ENCODE results near the gene SLC2A6. TPM values are rescaled to one million over a fixed set of nuclear protein-coding genes. Genes with fewer than 3 reads are reported as not detected.

Gene SLC2A6
- total RNA-seq, 1 experiment from 2014 or later, result 20.5 TPM

DNA sequence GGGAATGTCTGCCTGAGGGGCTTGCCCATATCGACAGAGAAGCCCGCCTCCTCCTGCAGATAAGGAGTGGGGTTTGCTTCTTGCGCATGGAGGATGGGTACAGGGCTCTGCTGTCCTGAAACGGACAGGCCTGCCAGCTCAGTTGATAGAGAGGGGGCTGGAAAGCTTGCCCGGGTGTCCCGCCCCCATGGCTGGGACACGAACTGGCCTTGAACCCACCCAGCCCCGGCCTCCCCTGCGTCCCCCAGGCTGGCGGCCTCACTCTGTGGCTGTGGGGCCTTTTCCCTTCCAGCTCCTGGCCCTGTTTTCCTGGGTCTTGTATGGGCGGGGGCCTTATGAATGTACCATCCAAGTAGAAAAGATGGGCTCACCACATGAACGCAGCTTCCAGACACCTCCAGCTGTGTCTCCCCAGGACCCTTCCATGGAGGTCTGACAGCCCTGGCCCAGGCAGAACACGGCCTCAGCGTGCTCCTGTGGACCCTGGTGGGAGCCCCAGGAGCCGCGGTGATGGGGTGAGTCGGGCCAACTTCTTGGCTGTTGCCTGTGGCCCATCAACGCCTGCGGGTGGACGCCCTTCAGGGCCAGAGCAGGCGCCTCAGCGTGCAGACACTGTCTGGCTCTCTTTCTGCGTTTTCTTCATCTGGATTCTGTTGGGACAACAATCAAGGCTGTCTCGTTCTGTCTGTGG, 15.9 kb upstream of the SLC2A6 start:
- no peak overlapping the region for H2AFZ ChIP-seq (ENCODE audit: low read length)
- no peaks in the 10 kb centered on the region for H4K20me1 ChIP-seq (ENCODE audit: low read length)
- intact Hi-C loops (cut with micrococcal nuclease), result no loop called here
- H3K4me2 ChIP-seq (ENCODE audit: low read length), result no peak overlapping the region
- H3K9ac ChIP-seq (ENCODE audit: low read length), result no peak overlapping the region
- H3K27ac ChIP-seq (ENCODE audit: low read length), result no peak overlapping the region
- no TSS peak for BruUV-seq (replicated peaks)
- no peaks in the 10 kb centered on the region for H3F3A ChIP-seq (ENCODE audit: low read length, unreplicated experiment)
- H3K27me3 ChIP-seq (ENCODE audit: low read length), result no peaks in the 10 kb centered on the region
- H3K36me3 ChIP-seq (ENCODE audit: low read depth, low read length), result no peaks in the 10 kb centered on the region
- no peak for TF ChIP-seq EZH2phosphoT487 (IDR thresholded peaks at IDR 0.05; ENCODE audit: borderline replicate concordance, low read length)
- no peaks in the 10 kb centered on the region for H3K4me1 ChIP-seq (ENCODE audit: insufficient read depth, low read length)
- DNase-seq, result no peak
- CTCF ChIA-PET, result no interaction called here
- no peaks in the 10 kb centered on the region for H3K9me3 ChIP-seq (ENCODE audit: low read length)
- POLR2A ChIA-PET (ENCODE audit: unreplicated experiment), result no interaction called here
- no peak overlapping the region for H3K4me3 ChIP-seq (ENCODE audit: low read length)
- no peaks in the 10 kb centered on the region for H3K79me2 ChIP-seq (ENCODE audit: low read length)
- no peaks in the 10 kb centered on the region for H3K9me2 ChIP-seq (replicated peaks; ENCODE audit: low read length)
- no peak for ATAC-seq

- Histone ChIP-seq H3K36me3 (ENCODE audit: low read depth, low read length) (no peaks in the 10 kb centered on the region), H3K27me3 (ENCODE audit: low read length) (no peaks in the 10 kb centered on the region), H3K4me2 (ENCODE audit: low read length) (no peak overlapping the region), H3K79me2 (ENCODE audit: low read length) (no peaks in the 10 kb centered on the region), H3K9ac (ENCODE audit: low read length) (no peak overlapping the region), H3K4me3 (ENCODE audit: low read length) (no peak overlapping the region), H4K20me1 (ENCODE audit: low read length) (no peaks in the 10 kb centered on the region), H2AFZ (ENCODE audit: low read length) (no peak overlapping the region), H3K9me2 (replicated peaks; ENCODE audit: low read length) (no peaks in the 10 kb centered on the region), H3K9me3 (ENCODE audit: low read length) (no peaks in the 10 kb centered on the region), H3F3A (ENCODE audit: low read length, unreplicated experiment) (no peaks in the 10 kb centered on the region), H3K4me1 (ENCODE audit: insufficient read depth, low read length) (no peaks in the 10 kb centered on the region), H3K27ac (ENCODE audit: low read length) (no peak overlapping the region)
- ChIA-PET POLR2A (ENCODE audit: unreplicated experiment) (no interaction called here), CTCF (no interaction called here)
- no TSS peak for BruUV-seq (replicated peaks)
- ATAC-seq, result no peak
- intact Hi-C loops (cut with micrococcal nuclease), result no loop called here
- no peak for DNase-seq
- TF ChIP-seq, protein P1, sequence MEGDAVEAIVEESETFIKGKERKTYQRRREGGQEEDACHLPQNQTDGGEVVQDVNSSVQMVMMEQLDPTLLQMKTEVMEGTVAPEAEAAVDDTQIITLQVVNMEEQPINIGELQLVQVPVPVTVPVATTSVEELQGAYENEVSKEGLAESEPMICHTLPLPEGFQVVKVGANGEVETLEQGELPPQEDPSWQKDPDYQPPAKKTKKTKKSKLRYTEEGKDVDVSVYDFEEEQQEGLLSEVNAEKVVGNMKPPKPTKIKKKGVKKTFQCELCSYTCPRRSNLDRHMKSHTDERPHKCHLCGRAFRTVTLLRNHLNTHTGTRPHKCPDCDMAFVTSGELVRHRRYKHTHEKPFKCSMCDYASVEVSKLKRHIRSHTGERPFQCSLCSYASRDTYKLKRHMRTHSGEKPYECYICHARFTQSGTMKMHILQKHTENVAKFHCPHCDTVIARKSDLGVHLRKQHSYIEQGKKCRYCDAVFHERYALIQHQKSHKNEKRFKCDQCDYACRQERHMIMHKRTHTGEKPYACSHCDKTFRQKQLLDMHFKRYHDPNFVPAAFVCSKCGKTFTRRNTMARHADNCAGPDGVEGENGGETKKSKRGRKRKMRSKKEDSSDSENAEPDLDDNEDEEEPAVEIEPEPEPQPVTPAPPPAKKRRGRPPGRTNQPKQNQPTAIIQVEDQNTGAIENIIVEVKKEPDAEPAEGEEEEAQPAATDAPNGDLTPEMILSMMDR (conservative IDR thresholded peaks at IDR 0.05; ENCODE audit: low read depth, low read length), result no peak
- TF ChIP-seq EZH2phosphoT487 (IDR thresholded peaks at IDR 0.05; ENCODE audit: borderline replicate concordance, low read length) (no peak), EZH2 (IDR thresholded peaks at IDR 0.05; ENCODE audit: low read length, unreplicated experiment) (no peak)
Observed at GRCh38 chr9:133493845-133494540, 15.1 kb upstream of the SLC2A6 start.

- intact Hi-C loops (cut with micrococcal nuclease), result no loop called here
- H2AFZ ChIP-seq (ENCODE audit: low read length), result no peak overlapping the region
Observed at GRCh38 chr9:133493428-133493827, 14.5 kb upstream of the SLC2A6 start.

More at GRCh38 chr9:133493428-133493827, 14.5 kb upstream of the SLC2A6 start:
- Histone ChIP-seq H3K79me2 (ENCODE audit: low read length) (no peaks in the 10 kb centered on the region), H3K27me3 (ENCODE audit: low read length) (no peaks in the 10 kb centered on the region), H3K36me3 (ENCODE audit: low read depth, low read length) (no peaks in the 10 kb centered on the region), H3K9me3 (ENCODE audit: low read length) (no peaks in the 10 kb centered on the region), H3K27ac (ENCODE audit: low read length) (no peak overlapping the region), H3F3A (ENCODE audit: low read length, unreplicated experiment) (no peaks in the 10 kb centered on the region), H3K4me2 (ENCODE audit: low read length) (no peak overlapping the region), H4K20me1 (ENCODE audit: low read length) (no peaks in the 10 kb centered on the region), H3K9ac (ENCODE audit: low read length) (no peak overlapping the region), H3K4me3 (ENCODE audit: low read length) (no peak overlapping the region), H3K4me1 (ENCODE audit: insufficient read depth, low read length) (no peaks in the 10 kb centered on the region), H3K9me2 (replicated peaks; ENCODE audit: low read length) (no peaks in the 10 kb centered on the region)
- DNase-seq (no peak), ATAC-seq (no peak)
- ChIA-PET CTCF (no interaction called here), POLR2A (ENCODE audit: unreplicated experiment) (no interaction called here)
- no TSS peak for BruUV-seq (replicated peaks)
- TF ChIP-seq EZH2 (IDR thresholded peaks at IDR 0.05; ENCODE audit: low read length, unreplicated experiment) (no peak), EZH2phosphoT487 (IDR thresholded peaks at IDR 0.05; ENCODE audit: borderline replicate concordance, low read length) (no peak)
- TF ChIP-seq, protein P1 (conservative IDR thresholded peaks at IDR 0.05; ENCODE audit: low read depth, low read length), result no peak

All from PC-3 (cell line).